ENCODE results near the gene MYO1B.

MYO1B gene

GRCh38 chr2:191244350-191244749 lies 854 bp upstream of the MYO1B start:
- H3K27me3 ChIP-seq (ENCODE audit: insufficient read depth, low read length), result no peaks in the 10 kb centered on the region
- H3K27ac ChIP-seq (ENCODE audit: low read depth, low read length), result no peak overlapping the region
- peak overlapping the region; percentile 98 for H3K4me3 ChIP-seq (ENCODE audit: low read depth, low read length)
- H3K36me3 ChIP-seq (ENCODE audit: insufficient read depth, low read length), result no peaks in the 10 kb centered on the region
- no peak overlapping the region for H2AFZ ChIP-seq (ENCODE audit: low read length, unreplicated experiment)
- H3K4me1 ChIP-seq (ENCODE audit: control insufficient read depth, insufficient read depth, low read length, unreplicated experiment), result peaks cover 26% of the 10 kb centered on the region
- H3K79me2 ChIP-seq (ENCODE audit: control insufficient read depth, insufficient read depth, low read length, unreplicated experiment), result peaks cover 40% of the 10 kb centered on the region

- Histone ChIP-seq H2AFZ (ENCODE audit: low read length, unreplicated experiment) (peak overlapping the region; percentile 83), H3K4me3 (ENCODE audit: low read depth, low read length) (peak overlapping the region; percentile 98), H3K27ac (ENCODE audit: low read depth, low read length) (peak overlapping the region; percentile 72), H3K79me2 (ENCODE audit: control insufficient read depth, insufficient read depth, low read length, unreplicated experiment) (peaks cover 57% of the 10 kb centered on the region), H3K27me3 (ENCODE audit: insufficient read depth, low read length) (no peaks in the 10 kb centered on the region), H3K36me3 (ENCODE audit: insufficient read depth, low read length) (no peaks in the 10 kb centered on the region), H3K4me1 (ENCODE audit: control insufficient read depth, insufficient read depth, low read length, unreplicated experiment) (peaks cover 43% of the 10 kb centered on the region)
Measured at GRCh38 chr2:191245869-191246531, 796 bp downstream of the MYO1B start.

GRCh38 chr2:191246820-191247380 lies 1.7 kb downstream of the MYO1B start:
- Histone ChIP-seq H3K27me3 (ENCODE audit: insufficient read depth, low read length) (no peaks in the 10 kb centered on the region), H3K27ac (ENCODE audit: low read depth, low read length) (peak overlapping the region; percentile 72), H3K79me2 (ENCODE audit: control insufficient read depth, insufficient read depth, low read length, unreplicated experiment) (peaks cover 66% of the 10 kb centered on the region), H3K36me3 (ENCODE audit: insufficient read depth, low read length) (no peaks in the 10 kb centered on the region), H2AFZ (ENCODE audit: low read length, unreplicated experiment) (no peak overlapping the region), H3K4me3 (ENCODE audit: low read depth, low read length) (peak overlapping the region; percentile 98), H3K4me1 (ENCODE audit: control insufficient read depth, insufficient read depth, low read length, unreplicated experiment) (peaks cover 47% of the 10 kb centered on the region)

- Histone ChIP-seq H3K4me3 (ENCODE audit: low read depth, low read length) (peak overlapping the region; percentile 98), H3K4me1 (ENCODE audit: control insufficient read depth, insufficient read depth, low read length, unreplicated experiment) (peaks cover 53% of the 10 kb centered on the region), H3K27me3 (ENCODE audit: insufficient read depth, low read length) (no peaks in the 10 kb centered on the region), H3K79me2 (ENCODE audit: control insufficient read depth, insufficient read depth, low read length, unreplicated experiment) (peaks cover 72% of the 10 kb centered on the region), H3K27ac (ENCODE audit: low read depth, low read length) (peak overlapping the region; percentile 72), H2AFZ (ENCODE audit: low read length, unreplicated experiment) (no peak overlapping the region), H3K36me3 (ENCODE audit: insufficient read depth, low read length) (no peaks in the 10 kb centered on the region)
Measured at GRCh38 chr2:191247381-191248057, 2.3 kb downstream of the MYO1B start.

- H2AFZ ChIP-seq (ENCODE audit: low read length, unreplicated experiment), result no peak overlapping the region
- no peak overlapping the region for H3K4me3 ChIP-seq (ENCODE audit: low read depth, low read length)
- H3K4me1 ChIP-seq (ENCODE audit: control insufficient read depth, insufficient read depth, low read length, unreplicated experiment), result peaks cover 59% of the 10 kb centered on the region
- no peak overlapping the region for H3K27ac ChIP-seq (ENCODE audit: low read depth, low read length)
- no peaks in the 10 kb centered on the region for H3K27me3 ChIP-seq (ENCODE audit: insufficient read depth, low read length)
- H3K79me2 ChIP-seq (ENCODE audit: control insufficient read depth, insufficient read depth, low read length, unreplicated experiment), result peaks cover 88% of the 10 kb centered on the region
- H3K36me3 ChIP-seq (ENCODE audit: insufficient read depth, low read length), result no peaks in the 10 kb centered on the region
Measured at GRCh38 chr2:191249156-191249813, 4.1 kb downstream of the MYO1B start.

GRCh38 chr2:191250400-191250799 lies 5.2 kb downstream of the MYO1B start:
- Histone ChIP-seq H2AFZ (ENCODE audit: low read length, unreplicated experiment) (no peak overlapping the region), H3K36me3 (ENCODE audit: insufficient read depth, low read length) (no peaks in the 10 kb centered on the region), H3K4me3 (ENCODE audit: low read depth, low read length) (no peak overlapping the region), H3K27me3 (ENCODE audit: insufficient read depth, low read length) (no peaks in the 10 kb centered on the region), H3K4me1 (ENCODE audit: control insufficient read depth, insufficient read depth, low read length, unreplicated experiment) (peaks cover 59% of the 10 kb centered on the region), H3K79me2 (ENCODE audit: control insufficient read depth, insufficient read depth, low read length, unreplicated experiment) (peaks cover 98% of the 10 kb centered on the region), H3K27ac (ENCODE audit: low read depth, low read length) (no peak overlapping the region)

- H3K4me1 ChIP-seq (ENCODE audit: control insufficient read depth, insufficient read depth, low read length, unreplicated experiment), result peaks cover 59% of the 10 kb centered on the region
- no peak overlapping the region for H3K27ac ChIP-seq (ENCODE audit: low read depth, low read length)
- H2AFZ ChIP-seq (ENCODE audit: low read length, unreplicated experiment), result no peak overlapping the region
- peaks cover 99% of the 10 kb centered on the region for H3K79me2 ChIP-seq (ENCODE audit: control insufficient read depth, insufficient read depth, low read length, unreplicated experiment)
- H3K36me3 ChIP-seq (ENCODE audit: insufficient read depth, low read length), result no peaks in the 10 kb centered on the region
- no peak overlapping the region for H3K4me3 ChIP-seq (ENCODE audit: low read depth, low read length)
- no peaks in the 10 kb centered on the region for H3K27me3 ChIP-seq (ENCODE audit: insufficient read depth, low read length)
Measured at GRCh38 chr2:191250986-191251385, 5.8 kb downstream of the MYO1B start.

GRCh38 chr2:191252699-191253098 lies 7.5 kb downstream of the MYO1B start:
- H3K4me1 ChIP-seq (ENCODE audit: control insufficient read depth, insufficient read depth, low read length, unreplicated experiment), result peaks cover 49% of the 10 kb centered on the region
- no peak overlapping the region for H3K4me3 ChIP-seq (ENCODE audit: low read depth, low read length)
- H2AFZ ChIP-seq (ENCODE audit: low read length, unreplicated experiment), result no peak overlapping the region
- no peaks in the 10 kb centered on the region for H3K27me3 ChIP-seq (ENCODE audit: insufficient read depth, low read length)
- H3K27ac ChIP-seq (ENCODE audit: low read depth, low read length), result no peak overlapping the region
- peaks cover 97% of the 10 kb centered on the region for H3K79me2 ChIP-seq (ENCODE audit: control insufficient read depth, insufficient read depth, low read length, unreplicated experiment)
- no peaks in the 10 kb centered on the region for H3K36me3 ChIP-seq (ENCODE audit: insufficient read depth, low read length)

GRCh38 chr2:191253476-191253875 lies 8.3 kb downstream of the MYO1B start:
- Histone ChIP-seq H3K36me3 (ENCODE audit: insufficient read depth, low read length) (no peaks in the 10 kb centered on the region), H2AFZ (ENCODE audit: low read length, unreplicated experiment) (no peak overlapping the region), H3K4me1 (ENCODE audit: control insufficient read depth, insufficient read depth, low read length, unreplicated experiment) (peaks cover 42% of the 10 kb centered on the region), H3K27me3 (ENCODE audit: insufficient read depth, low read length) (no peaks in the 10 kb centered on the region), H3K79me2 (ENCODE audit: control insufficient read depth, insufficient read depth, low read length, unreplicated experiment) (peaks cover 97% of the 10 kb centered on the region), H3K27ac (ENCODE audit: low read depth, low read length) (no peak overlapping the region), H3K4me3 (ENCODE audit: low read depth, low read length) (no peak overlapping the region)

GRCh38 chr2:191255271-191255670 lies 10.1 kb downstream of the MYO1B start:
- Histone ChIP-seq H3K4me1 (ENCODE audit: control insufficient read depth, insufficient read depth, low read length, unreplicated experiment) (peaks cover 24% of the 10 kb centered on the region), H2AFZ (ENCODE audit: low read length, unreplicated experiment) (no peak overlapping the region), H3K27me3 (ENCODE audit: insufficient read depth, low read length) (no peaks in the 10 kb centered on the region), H3K4me3 (ENCODE audit: low read depth, low read length) (no peak overlapping the region), H3K27ac (ENCODE audit: low read depth, low read length) (no peak overlapping the region), H3K36me3 (ENCODE audit: insufficient read depth, low read length) (no peaks in the 10 kb centered on the region), H3K79me2 (ENCODE audit: control insufficient read depth, insufficient read depth, low read length, unreplicated experiment) (peaks cover 96% of the 10 kb centered on the region)
